ENCODE results near the gene MTCH1.
A peak's percentile ranks its signal among the peaks of the same experiment; 100 is the strongest.
"Not testable (repeated sequence)": the region's sequence is repeated elsewhere in the genome, so short reads cannot be mapped to it uniquely, and the experiment has no call there.

MTCH1 gene

GRCh38 chr6:36942329-36942728 is 43.7 kb downstream of the MTCH1 start:
- not testable (repeated sequence) for H3K27ac ChIP-seq (ENCODE audit: low read depth, low read length); H3K4me1 ChIP-seq (ENCODE audit: control insufficient read depth, insufficient read depth, low read length); H3K4me3 ChIP-seq (ENCODE audit: low read length); H3K36me3 ChIP-seq (ENCODE audit: control insufficient read depth, insufficient read depth, low read length); H3K27me3 ChIP-seq (ENCODE audit: control insufficient read depth, insufficient read depth, low read length); H3K9ac ChIP-seq (ENCODE audit: low read length)

DNA sequence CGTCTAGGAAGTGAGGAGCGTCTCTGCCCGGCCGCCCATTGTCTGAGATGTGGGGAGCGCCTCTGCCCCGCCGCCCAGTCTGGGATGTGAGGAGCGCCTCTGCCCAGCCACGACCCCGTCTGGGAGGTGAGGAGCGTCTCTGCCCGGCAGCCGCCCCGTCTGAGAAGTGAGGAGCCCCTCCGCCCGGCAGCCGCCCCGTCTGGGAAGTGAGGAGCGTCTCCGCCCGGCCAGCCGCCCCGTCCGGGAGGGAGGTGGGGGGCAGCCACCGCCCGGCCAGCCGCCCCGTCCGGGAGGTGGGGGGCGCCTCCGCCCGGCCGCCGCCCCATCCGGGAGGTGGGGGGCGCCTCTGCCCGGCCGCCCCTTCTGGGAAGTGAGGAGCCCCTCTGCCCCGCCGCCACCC is 44.4 kb downstream of the MTCH1 start:
- not testable (repeated sequence) for H3K27me3 ChIP-seq (ENCODE audit: control insufficient read depth, insufficient read depth, low read length); H3K9ac ChIP-seq (ENCODE audit: low read length); H3K27ac ChIP-seq (ENCODE audit: low read depth, low read length); H3K36me3 ChIP-seq (ENCODE audit: control insufficient read depth, insufficient read depth, low read length); H3K4me1 ChIP-seq (ENCODE audit: control insufficient read depth, insufficient read depth, low read length); H3K4me3 ChIP-seq (ENCODE audit: low read length)

DNA sequence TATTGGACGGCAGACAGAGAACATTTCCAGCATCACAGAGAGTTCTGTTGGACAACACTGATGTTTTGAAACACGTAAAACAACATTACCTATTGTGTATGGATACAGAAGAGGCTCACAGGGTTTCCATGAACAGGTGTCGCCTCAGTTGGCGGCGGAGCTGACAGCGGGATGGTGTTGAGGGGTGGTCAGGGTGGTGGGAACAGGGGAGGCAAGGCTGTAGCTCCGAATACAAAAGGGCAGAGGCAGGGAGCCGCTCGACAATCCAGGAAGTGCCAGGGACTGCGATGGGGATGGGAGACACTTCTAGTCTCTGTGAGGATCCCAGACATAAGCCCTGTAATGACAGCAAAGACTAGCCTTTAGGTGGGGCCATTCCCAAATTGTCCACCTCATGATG is 46.0 kb downstream of the MTCH1 start:
- no peak overlapping the region for H3K27ac ChIP-seq (ENCODE audit: low read depth, low read length)
- no peak overlapping the region for H3K9ac ChIP-seq (ENCODE audit: low read length)
- H3K27me3 ChIP-seq (ENCODE audit: control insufficient read depth, insufficient read depth, low read length), result no peaks in the 10 kb centered on the region
- H3K4me3 ChIP-seq (ENCODE audit: low read length), result no peak overlapping the region
- no peaks in the 10 kb centered on the region for H3K36me3 ChIP-seq (ENCODE audit: control insufficient read depth, insufficient read depth, low read length)
- no peaks in the 10 kb centered on the region for H3K4me1 ChIP-seq (ENCODE audit: control insufficient read depth, insufficient read depth, low read length)

DNA sequence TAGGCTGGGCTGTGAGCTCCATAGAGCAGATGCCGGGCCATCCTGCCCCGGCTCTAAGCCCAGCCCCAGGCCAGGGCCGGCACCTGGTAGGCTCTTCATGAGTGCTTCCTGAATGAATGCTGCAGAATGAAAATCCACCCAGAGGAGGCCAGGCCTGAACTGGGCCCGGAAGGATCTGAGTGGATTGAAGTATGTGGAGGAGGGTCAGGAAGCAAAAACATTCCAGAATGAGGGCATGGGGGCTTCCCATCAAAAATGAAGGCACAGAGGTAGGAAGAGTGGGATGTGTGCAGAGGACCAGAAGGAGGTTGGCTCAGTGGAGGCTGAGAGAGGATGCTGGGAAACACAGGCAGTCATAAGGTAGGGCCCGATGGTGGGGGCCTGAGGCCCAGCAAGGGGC is 47.0 kb downstream of the MTCH1 start:
- H3K4me3 ChIP-seq (ENCODE audit: low read length); H3K4me1 ChIP-seq (ENCODE audit: control insufficient read depth, insufficient read depth, low read length); H3K27me3 ChIP-seq (ENCODE audit: control insufficient read depth, insufficient read depth, low read length): not testable (repeated sequence)

DNA sequence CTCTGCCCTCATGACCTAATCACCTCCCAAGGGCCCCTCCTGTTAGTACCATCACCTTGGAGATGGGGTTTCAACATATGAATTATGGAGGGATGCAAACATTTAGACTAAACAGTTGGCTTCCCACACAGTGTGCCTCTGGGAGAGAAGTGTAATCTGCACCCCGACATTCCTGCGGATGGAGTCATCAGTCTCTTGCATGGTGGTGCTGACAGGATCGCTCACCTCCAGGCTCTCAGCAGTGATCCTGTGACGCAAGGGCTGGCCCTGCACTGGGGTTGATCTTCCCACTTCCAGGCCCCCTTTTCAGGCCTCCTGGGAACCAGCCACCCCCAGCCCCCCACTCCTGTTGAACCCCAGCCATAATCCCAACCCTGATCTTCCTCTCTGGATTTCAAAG is 47.5 kb downstream of the MTCH1 start:
- Histone ChIP-seq H3K27ac (ENCODE audit: low read depth, low read length) (no peak overlapping the region), H3K9ac (ENCODE audit: low read length) (no peak overlapping the region), H3K4me1 (ENCODE audit: control insufficient read depth, insufficient read depth, low read length) (no peaks in the 10 kb centered on the region), H3K27me3 (ENCODE audit: control insufficient read depth, insufficient read depth, low read length) (no peaks in the 10 kb centered on the region), H3K36me3 (ENCODE audit: control insufficient read depth, insufficient read depth, low read length) (no peaks in the 10 kb centered on the region), H3K4me3 (ENCODE audit: low read length) (no peak overlapping the region)

More for the DNA sequence above, 47.0 kb downstream of the MTCH1 start:
- not testable (repeated sequence) for H3K36me3 ChIP-seq (ENCODE audit: control insufficient read depth, insufficient read depth, low read length); H3K27ac ChIP-seq (ENCODE audit: low read depth, low read length); H3K9ac ChIP-seq (ENCODE audit: low read length)

DNA sequence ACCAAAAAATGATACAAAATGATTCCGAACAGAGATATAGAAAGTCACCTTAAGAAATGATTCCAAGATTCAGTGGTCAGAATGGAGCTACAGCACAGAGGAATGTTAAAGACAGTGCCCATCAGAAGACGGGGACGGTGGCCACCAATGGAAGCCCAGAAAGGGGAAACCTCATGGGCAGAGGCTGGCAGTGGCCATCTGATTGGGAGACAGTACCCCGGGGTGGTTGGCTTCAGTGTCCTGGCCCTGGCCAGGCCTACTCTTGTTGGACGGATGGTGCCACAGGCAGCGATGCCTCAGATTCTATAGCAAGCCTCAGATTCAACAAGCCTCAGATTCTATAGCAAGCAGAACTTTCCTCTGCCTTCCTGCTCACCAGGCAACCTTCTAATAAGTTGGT is 48.1 kb downstream of the MTCH1 start:
- no peak overlapping the region for H3K27ac ChIP-seq (ENCODE audit: low read depth, low read length)
- no peaks in the 10 kb centered on the region for H3K4me1 ChIP-seq (ENCODE audit: control insufficient read depth, insufficient read depth, low read length)
- H3K9ac ChIP-seq (ENCODE audit: low read length), result no peak overlapping the region
- H3K36me3 ChIP-seq (ENCODE audit: control insufficient read depth, insufficient read depth, low read length), result no peaks in the 10 kb centered on the region
- no peak overlapping the region for H3K4me3 ChIP-seq (ENCODE audit: low read length)
- H3K27me3 ChIP-seq (ENCODE audit: control insufficient read depth, insufficient read depth, low read length), result no peaks in the 10 kb centered on the region

GRCh38 chr6:36936824-36937223 is 49.2 kb downstream of the MTCH1 start:
- Histone ChIP-seq H3K9ac (ENCODE audit: low read length) (no peak overlapping the region), H3K36me3 (ENCODE audit: control insufficient read depth, insufficient read depth, low read length) (no peaks in the 10 kb centered on the region), H3K4me1 (ENCODE audit: control insufficient read depth, insufficient read depth, low read length) (no peaks in the 10 kb centered on the region), H3K27me3 (ENCODE audit: control insufficient read depth, insufficient read depth, low read length) (no peaks in the 10 kb centered on the region), H3K27ac (ENCODE audit: low read depth, low read length) (no peak overlapping the region), H3K4me3 (ENCODE audit: low read length) (no peak overlapping the region)

- Histone ChIP-seq H3K9ac (ENCODE audit: low read length) (no peak overlapping the region), H3K4me1 (ENCODE audit: control insufficient read depth, insufficient read depth, low read length) (no peaks in the 10 kb centered on the region), H3K36me3 (ENCODE audit: control insufficient read depth, insufficient read depth, low read length) (no peaks in the 10 kb centered on the region), H3K4me3 (ENCODE audit: low read length) (no peak overlapping the region), H3K27ac (ENCODE audit: low read depth, low read length) (no peak overlapping the region), H3K27me3 (ENCODE audit: control insufficient read depth, insufficient read depth, low read length) (no peaks in the 10 kb centered on the region)
Observed at GRCh38 chr6:36934901-36935300, 51.1 kb downstream of the MTCH1 start.

- no peaks in the 10 kb centered on the region for H3K4me1 ChIP-seq (ENCODE audit: control insufficient read depth, insufficient read depth, low read length)
- no peaks in the 10 kb centered on the region for H3K27me3 ChIP-seq (ENCODE audit: control insufficient read depth, insufficient read depth, low read length)
- H3K27ac ChIP-seq (ENCODE audit: low read depth, low read length), result no peak overlapping the region
- no peaks in the 10 kb centered on the region for H3K36me3 ChIP-seq (ENCODE audit: control insufficient read depth, insufficient read depth, low read length)
- H3K4me3 ChIP-seq (ENCODE audit: low read length), result no peak overlapping the region
- no peak overlapping the region for H3K9ac ChIP-seq (ENCODE audit: low read length)
Observed at GRCh38 chr6:36933519-36933918, 52.5 kb downstream of the MTCH1 start.

DNA sequence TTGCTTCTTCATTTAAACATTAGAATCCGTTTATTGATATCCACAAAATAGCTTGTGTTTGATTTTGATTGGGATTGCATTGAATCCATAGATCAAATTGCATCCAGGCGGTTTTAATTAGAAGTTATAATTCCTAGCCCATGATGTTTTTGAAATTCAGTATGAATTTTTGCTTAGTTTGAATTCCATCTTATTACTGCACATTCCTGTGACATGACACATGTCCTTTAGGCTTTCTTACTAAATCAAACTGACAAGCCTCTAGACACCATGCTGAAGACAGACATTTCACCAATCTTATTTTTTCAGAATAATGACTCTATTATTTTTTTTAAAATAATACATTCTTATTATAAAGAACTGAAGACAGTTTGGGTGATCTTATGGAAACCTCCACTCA is 52.9 kb downstream of the MTCH1 start:
- H3K27ac ChIP-seq (ENCODE audit: low read depth, low read length), result no peak overlapping the region
- no peaks in the 10 kb centered on the region for H3K4me1 ChIP-seq (ENCODE audit: control insufficient read depth, insufficient read depth, low read length)
- H3K9ac ChIP-seq (ENCODE audit: low read length), result no peak overlapping the region

GRCh38 chr6:36930483-36930882 is 55.5 kb downstream of the MTCH1 start:
- no peak overlapping the region for H3K9ac ChIP-seq (ENCODE audit: low read length)
- no peaks in the 10 kb centered on the region for H3K4me1 ChIP-seq (ENCODE audit: control insufficient read depth, insufficient read depth, low read length)
- H3K36me3 ChIP-seq (ENCODE audit: control insufficient read depth, insufficient read depth, low read length), result no peaks in the 10 kb centered on the region
- no peak overlapping the region for H3K27ac ChIP-seq (ENCODE audit: low read depth, low read length)
- no peak overlapping the region for H3K4me3 ChIP-seq (ENCODE audit: low read length)
- no peaks in the 10 kb centered on the region for H3K27me3 ChIP-seq (ENCODE audit: control insufficient read depth, insufficient read depth, low read length)

More for the DNA sequence above, 52.9 kb downstream of the MTCH1 start:
- Histone ChIP-seq H3K27me3 (ENCODE audit: control insufficient read depth, insufficient read depth, low read length) (no peaks in the 10 kb centered on the region), H3K4me3 (ENCODE audit: low read length) (no peak overlapping the region), H3K36me3 (ENCODE audit: control insufficient read depth, insufficient read depth, low read length) (no peaks in the 10 kb centered on the region)

- H3K4me3 ChIP-seq (ENCODE audit: low read length), result no peak overlapping the region
- H3K9ac ChIP-seq (ENCODE audit: low read length), result no peak overlapping the region
- peaks cover 2% of the 10 kb centered on the region for H3K36me3 ChIP-seq (ENCODE audit: control insufficient read depth, insufficient read depth, low read length)
- no peaks in the 10 kb centered on the region for H3K27me3 ChIP-seq (ENCODE audit: control insufficient read depth, insufficient read depth, low read length)
- H3K27ac ChIP-seq (ENCODE audit: low read depth, low read length), result no peak overlapping the region
- no peaks in the 10 kb centered on the region for H3K4me1 ChIP-seq (ENCODE audit: control insufficient read depth, insufficient read depth, low read length)
Observed at GRCh38 chr6:36929607-36930006, 56.4 kb downstream of the MTCH1 start.

GRCh38 chr6:36929152-36929551 is 56.8 kb downstream of the MTCH1 start:
- Histone ChIP-seq H3K36me3 (ENCODE audit: control insufficient read depth, insufficient read depth, low read length) (peaks cover 3% of the 10 kb centered on the region), H3K4me1 (ENCODE audit: control insufficient read depth, insufficient read depth, low read length) (peaks cover under 1% of the 10 kb centered on the region), H3K27ac (ENCODE audit: low read depth, low read length) (no peak overlapping the region), H3K9ac (ENCODE audit: low read length) (no peak overlapping the region), H3K4me3 (ENCODE audit: low read length) (no peak overlapping the region), H3K27me3 (ENCODE audit: control insufficient read depth, insufficient read depth, low read length) (no peaks in the 10 kb centered on the region)

DNA sequence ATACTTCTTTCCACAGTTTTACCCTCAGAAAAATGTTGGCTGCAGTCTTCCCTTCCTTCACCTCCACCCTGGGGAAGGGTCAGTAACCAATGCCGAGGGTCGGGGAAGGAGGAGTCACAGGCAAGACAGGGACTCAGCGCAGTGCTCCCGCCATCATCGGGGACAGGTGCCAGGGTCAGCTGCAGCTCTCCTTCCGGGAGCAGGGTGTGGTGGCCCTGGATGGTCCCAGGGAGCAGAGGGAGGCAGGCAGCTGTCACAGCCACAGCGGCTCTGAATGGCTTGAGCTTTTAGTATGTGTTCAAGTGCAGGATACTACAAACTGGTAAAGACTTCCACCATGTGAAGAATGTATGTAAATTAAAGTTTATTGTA is 57.5 kb downstream of the MTCH1 start:
- Histone ChIP-seq H3K4me1 (ENCODE audit: control insufficient read depth, insufficient read depth, low read length) (peaks cover 4% of the 10 kb centered on the region), H3K27ac (ENCODE audit: low read depth, low read length) (peak overlapping the region; percentile 25), H3K27me3 (ENCODE audit: control insufficient read depth, insufficient read depth, low read length) (no peaks in the 10 kb centered on the region), H3K36me3 (ENCODE audit: control insufficient read depth, insufficient read depth, low read length) (peaks cover 9% of the 10 kb centered on the region), H3K4me3 (ENCODE audit: low read length) (no peak overlapping the region), H3K9ac (ENCODE audit: low read length) (no peak overlapping the region)
